Stimulated activated CD4-positive, alpha-beta T cell treated with anti-CD3 and anti-CD28 coated beads, Interleukin-1b, Interleukin-23, amount 100 ng/mL, for 4 hours (primary cell): ENCODE results near the gene APOBEC3C.
A peak's percentile ranks its signal among the peaks of the same experiment; 100 is the strongest.
"Not testable (repeated sequence)": the region's sequence is repeated elsewhere in the genome, so short reads cannot be mapped to it uniquely, and the experiment has no call there.

Source experiments
- DNase-seq, 2 donors: peaks; one replicate each; pipeline ENCODE4 v3.0.0-alpha.2; 2020; ENCODE audit warnings: low read depth in 2 of 2

Gene APOBEC3C

GRCh38 chr22:39013942-39014722 is at the start of gene APOBEC3C:
APOBEC3C (plus strand) TSS chr22:39014257; CDS start chr22:39014363, 106 bp downstream.
- peak; percentile 51 to 64 for DNase-seq

DNA sequence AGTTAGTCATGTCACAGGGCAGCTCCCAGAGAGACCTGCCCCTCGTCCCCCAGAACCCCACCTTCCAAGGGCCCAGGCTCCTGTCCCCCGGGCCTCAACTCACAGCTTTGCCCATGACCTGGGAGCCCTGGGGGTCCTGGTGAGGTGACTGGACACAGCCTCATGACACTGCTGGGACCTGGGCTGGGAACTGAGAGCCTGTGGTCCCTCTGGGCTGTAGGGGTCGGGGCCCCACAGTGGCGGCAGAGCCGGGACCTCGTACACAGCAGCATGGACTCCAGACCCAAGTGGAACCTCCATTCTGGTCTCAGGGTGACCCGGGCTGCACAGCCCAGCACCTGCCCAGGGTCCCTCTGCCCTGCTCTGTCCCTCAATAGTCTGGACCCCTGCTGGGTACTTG is 49.8 kb upstream of the APOBEC3C start:
- DNase-seq = no peak

DNA sequence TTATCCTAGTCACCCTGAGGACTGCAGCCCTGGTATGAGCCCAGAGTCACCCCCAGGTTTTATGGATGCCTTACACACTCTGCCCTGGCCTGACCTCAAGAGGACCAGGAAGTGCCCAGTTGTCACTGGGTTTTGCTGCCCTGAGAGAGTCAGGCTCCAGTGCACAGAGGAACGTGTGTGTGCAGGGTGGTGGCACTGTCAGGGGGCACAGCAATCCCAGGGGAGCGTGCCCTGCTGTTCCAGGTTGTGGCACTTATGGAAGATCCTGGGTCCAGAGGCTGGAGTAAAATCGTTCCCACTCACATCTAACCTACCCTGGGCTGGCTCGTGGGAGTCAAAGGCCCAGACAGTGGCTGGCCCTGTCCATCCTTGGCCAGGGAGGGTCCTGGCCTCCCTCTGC is 49.1 kb upstream of the APOBEC3C start:
- DNase-seq = no peak

DNA sequence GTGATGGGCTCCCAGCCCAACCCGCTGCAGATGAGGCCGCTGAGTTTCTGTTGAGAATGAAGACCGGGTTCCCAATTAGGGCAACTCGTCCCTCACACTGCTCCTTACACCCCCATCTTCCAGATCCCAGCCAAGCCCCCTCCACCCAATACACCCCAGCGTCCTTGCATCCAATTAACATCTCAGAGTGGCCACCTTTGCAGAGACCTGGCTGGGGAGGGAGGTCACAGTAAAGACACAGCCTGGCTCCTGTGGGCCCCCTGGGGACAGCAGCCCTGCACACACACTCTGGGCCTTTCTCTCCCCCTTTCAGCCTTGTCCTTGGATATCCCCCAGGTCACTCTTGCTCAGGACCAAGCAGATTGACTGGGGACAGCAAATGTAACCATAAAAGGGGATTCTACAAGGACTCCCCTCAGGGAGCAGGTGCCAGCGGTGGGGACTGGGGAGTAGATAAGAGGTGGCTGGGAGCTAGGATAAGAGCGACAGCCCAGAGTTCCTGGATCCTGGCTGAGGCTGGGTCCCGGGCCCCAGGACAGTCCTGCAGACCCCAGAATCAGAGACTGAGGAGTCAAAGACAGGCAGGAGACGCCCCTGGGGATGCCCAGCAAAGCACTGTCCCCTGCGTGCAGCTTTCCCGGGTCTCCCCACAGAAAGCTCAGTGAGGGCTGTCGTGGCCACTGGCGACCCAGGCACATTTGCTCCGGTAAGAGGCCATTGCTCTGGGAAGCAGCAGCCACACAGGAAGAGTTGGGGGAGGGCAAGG is 48.3 kb upstream of the APOBEC3C start:
- DNase-seq = no peak

DNA sequence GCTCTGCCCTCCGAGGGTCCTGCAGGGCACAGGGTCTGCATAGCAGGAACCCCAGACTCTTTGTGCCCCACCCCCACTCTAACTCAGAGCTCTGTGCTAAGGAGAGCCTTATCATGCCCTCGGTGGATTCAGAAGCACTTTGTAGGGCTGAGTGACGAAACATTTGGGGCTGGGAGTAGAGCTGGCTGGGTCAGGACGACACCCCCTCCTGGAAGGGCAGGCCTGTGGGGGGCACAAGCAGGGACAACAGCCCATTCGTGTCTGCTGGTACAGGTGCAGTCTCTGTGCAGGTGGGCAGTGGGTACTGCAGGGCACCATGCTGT is 47.7 kb upstream of the APOBEC3C start:
- DNase-seq = no peak

DNA sequence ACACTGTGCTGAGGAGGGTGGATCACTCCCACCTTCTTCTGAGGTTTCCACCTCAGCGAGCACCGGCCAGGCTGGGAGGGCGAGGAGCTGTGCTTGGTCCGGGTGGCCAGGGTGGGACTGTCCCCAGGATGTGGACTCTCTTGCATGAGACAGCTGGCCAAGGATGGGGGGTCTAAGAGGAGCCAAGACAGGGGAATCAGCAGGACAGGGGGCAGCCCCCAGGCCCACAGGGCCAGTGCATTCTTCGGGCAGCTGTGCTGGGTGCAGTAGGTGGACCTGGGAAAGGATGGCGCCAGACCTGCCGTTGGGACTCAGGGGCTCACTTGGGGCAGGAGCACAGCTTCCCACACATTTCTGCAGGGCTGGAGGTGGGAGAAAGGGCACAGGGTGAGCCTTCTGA is 47.1 kb upstream of the APOBEC3C start:
- no peak for DNase-seq

GRCh38 chr22:38967451-38968450 is 46.3 kb upstream of the APOBEC3C start:
- no peak for DNase-seq

- no peak for DNase-seq
Measured at GRCh38 chr22:38968801-38969200, 45.3 kb upstream of the APOBEC3C start.

DNA sequence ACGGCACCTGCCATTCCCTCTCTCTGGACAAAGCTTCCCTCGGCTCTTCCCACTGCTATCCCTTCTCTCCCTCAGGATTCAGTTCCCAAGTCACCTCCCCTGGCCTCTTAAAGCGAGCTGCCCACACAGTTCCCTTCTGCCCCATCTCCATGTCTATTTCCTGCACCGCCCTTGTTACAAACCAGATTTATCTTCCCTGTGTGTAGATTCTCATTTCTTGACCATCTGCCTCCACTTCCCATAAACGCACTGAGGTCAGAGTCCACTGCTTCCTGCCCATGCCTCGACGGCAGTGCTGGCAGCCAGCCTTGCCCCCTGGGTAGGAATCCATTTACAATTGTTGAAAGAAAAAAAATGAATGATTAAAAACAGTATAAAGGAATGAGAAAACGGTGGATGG is 43.5 kb upstream of the APOBEC3C start:
- DNase-seq = no peak

DNA sequence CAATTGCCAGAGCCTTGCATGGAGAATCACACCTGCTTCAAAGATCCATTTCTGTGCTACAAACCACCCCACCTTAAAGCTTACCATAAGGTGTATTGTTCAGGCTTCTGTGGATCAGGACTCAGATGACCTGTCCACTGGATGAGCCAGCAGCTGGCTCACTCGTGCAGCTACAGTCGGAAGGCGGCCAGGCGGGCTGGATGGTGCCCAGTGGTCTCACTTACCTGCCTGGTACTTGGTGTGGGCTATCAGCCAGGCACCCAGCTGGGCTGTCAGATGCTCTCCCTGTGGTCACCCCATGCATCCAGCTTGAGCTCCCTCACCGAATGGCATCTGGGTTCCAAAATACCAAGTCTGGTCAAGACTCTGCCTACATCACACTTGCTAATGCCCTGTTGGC is 42.9 kb upstream of the APOBEC3C start:
- DNase-seq = no peak

DNA sequence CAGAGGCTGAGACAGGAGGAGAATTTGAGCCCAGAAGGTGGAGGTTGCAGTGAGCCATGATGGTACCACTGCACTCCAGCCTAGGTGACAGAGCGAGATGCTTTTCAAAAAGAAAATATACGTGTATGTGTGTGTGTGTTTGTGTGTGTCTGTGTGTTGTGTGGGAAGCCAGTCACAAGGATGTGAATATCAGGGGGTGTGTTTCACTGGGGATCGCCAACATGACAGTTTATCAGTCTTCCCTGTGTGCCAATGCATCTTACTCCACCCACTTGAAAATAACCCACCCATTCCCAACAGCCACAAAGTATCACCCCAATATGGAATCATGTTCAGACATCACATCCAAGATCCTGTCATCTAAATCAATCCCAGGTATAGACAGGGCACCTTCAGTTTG is 42.3 kb upstream of the APOBEC3C start:
- DNase-seq = no peak

- DNase-seq = no peak
Measured at GRCh38 chr22:38972558-38972957, 41.5 kb upstream of the APOBEC3C start.

GRCh38 chr22:38973289-38974169 is 40.5 kb upstream of the APOBEC3C start:
- peak; percentile 44 to 59 for DNase-seq

GRCh38 chr22:38974170-38974825 is 39.8 kb upstream of the APOBEC3C start:
- DNase-seq = no peak

DNA sequence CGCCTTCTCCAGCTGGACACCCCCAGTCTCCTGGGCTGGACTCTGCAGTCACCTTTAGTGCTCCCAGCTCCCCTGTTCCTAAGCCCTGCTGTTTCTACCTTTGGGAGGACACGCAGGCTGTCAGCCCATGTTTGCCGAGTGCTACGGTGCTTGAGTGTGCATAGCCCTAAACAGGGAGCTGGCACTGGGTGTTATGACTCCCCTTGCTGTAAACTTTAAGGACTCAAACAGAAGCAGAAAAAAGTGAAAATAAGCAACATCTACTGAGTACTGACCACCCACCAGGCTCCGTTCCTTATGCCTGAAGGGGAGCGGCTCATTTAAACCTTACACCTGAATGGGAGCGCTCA is 39.3 kb upstream of the APOBEC3C start:
- DNase-seq = no peak

- DNase-seq = not testable (repeated sequence)
Measured at GRCh38 chr22:38977289-38977688, 36.8 kb upstream of the APOBEC3C start.

DNA sequence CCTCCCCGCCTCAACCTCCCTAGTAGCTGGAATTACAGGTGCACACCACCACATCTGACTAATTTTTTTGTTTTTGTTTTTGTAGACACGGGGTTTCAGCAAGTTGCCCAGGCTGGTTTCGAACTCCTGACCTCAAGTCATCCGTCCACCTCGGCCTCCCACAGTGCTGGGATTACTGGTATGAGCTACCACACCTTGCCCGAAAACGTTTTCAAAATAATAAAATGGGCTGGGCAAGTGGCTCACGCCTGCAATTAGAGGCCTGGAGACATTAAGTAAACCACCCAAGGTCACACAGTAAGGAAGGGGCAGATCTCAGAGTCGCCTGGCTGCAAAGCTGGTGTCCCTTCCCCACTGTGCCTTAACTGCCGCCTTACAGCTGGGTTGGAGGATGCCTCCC is 33.5 kb upstream of the APOBEC3C start:
- DNase-seq = not testable (repeated sequence)

GRCh38 chr22:38981005-38981991 is 32.8 kb upstream of the APOBEC3C start:
- DNase-seq = no peak
